SJCRH30 (cell line): Measurements from ENCODE around the gene NFATC1. TPM values are rescaled to one million over a fixed set of nuclear protein-coding genes. Genes with fewer than 3 reads are reported as not detected.

Experiments
- DNase-seq, 2 experiments: peaks; one replicate each; pipeline ENCODE4 v3.0.0-alpha.2; 2015 to 2020
- H3K27ac ChIP-seq: fragments of 250-450 bp; sonication (Bioruptor Pico); 2 replicates; pipeline ENCODE4 v1.5.1; 2020; ENCODE audit warnings: mild to moderate bottlenecking, moderate library complexity
- H3K27me3 ChIP-seq: fragments of 250-450 bp; sonication (Bioruptor Pico); 2 replicates; pipeline ENCODE4 v1.5.1; 2020; ENCODE audit warnings: mild to moderate bottlenecking, moderate library complexity
- H3K36me3 ChIP-seq: fragments of 250-450 bp; sonication (Bioruptor Pico); 2 replicates; pipeline ENCODE4 v1.5.1; 2020; ENCODE audit warnings: mild to moderate bottlenecking, moderate library complexity
- H3K4me1 ChIP-seq: fragments of 250-450 bp; sonication (Bioruptor Pico); 2 replicates; pipeline ENCODE4 v1.5.1; 2020; ENCODE audit warnings: mild to moderate bottlenecking, moderate library complexity
- H3K4me3 ChIP-seq: fragments of 250-450 bp; sonication (Bioruptor Pico); 2 replicates; pipeline ENCODE4 v1.5.1; 2020; ENCODE audit warnings: mild to moderate bottlenecking, moderate library complexity
- H3K9me3 ChIP-seq: fragments of 250-450 bp; sonication (Bioruptor Pico); replicated peaks from 2 replicates; pipeline ENCODE4 v1.5.1; 2020; ENCODE audit warnings: mild to moderate bottlenecking, moderate library complexity
- total RNA-seq: library from RNA; depleted of rRNA; stranded (reverse); fragments of >200 nt; shearing (Covaris generic); gene quantifications from 2 replicates; pipeline ENCODE4 v1.2.3, GENCODE V29; 2014

The NFATC1 gene
- total RNA-seq, 1 experiment from 2014 or later = 5.7 TPM

DNA sequence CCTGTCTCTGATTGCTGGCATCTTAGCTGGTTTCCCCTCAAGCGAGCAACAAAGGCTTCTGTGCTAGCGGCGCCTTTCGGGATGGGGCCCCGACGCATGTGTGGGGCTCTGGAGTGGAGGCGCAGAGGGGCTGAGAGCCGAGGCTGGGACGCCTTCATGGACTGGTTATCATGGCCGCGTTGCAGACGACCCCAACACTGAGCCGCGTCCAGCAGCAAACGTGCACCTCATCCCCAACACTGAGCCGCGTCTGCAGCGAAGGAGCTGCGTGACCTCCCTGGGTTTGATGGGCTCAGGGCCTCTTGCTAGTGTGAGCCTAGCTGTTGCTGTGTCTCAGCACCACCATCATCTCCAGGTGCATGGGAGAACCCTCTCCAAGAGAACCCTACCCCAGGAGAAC lies 160.2 kb downstream of the NFATC1 start:
- Histone ChIP-seq H3K4me1 (no peaks in the 10 kb centered on the region), H3K27ac (no peak overlapping the region), H3K36me3 (no peaks in the 10 kb centered on the region), H3K27me3 (no peaks in the 10 kb centered on the region), H3K9me3 (no peaks in the 10 kb centered on the region), H3K4me3 (no peak overlapping the region)
- DNase-seq = no peak

DNA sequence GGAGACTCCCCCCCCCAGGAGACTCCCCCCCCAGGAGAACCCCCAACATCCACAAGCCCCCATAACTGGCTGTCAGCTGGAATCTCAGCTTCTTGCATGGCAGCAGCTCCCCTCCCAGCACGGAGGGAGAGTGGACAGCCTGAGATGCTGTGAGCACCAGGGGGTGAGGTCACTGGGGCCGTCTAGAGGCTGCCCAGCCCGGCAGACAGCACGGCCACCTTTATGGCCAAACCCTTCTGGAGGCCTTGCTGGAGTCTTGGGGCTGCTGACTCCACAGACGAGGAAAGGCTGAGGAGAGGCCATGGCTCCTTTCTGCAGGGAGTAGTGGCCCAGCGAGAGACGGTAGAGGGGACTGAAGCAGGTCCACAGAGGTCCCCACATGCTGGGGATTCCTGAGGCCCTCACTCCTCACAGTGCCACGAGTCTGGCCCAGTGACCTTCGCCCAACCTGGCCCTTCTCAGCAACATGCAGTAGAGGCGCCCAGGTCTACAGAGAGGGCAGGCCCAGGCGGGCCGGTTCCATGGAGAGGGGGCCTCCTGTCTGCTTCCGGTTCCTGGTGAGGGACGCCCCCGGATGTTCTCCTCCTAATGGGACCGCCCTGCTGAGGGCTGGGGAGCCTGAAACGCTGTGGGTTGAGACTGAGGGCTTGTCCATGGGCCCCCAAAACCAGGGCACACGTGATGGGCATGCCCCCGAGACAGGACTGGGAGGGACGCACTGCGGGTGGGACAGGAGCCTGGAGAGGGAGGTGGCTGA lies 161.3 kb downstream of the NFATC1 start:
- Histone ChIP-seq H3K4me3 (no peak overlapping the region), H3K4me1 (no peaks in the 10 kb centered on the region), H3K36me3 (no peaks in the 10 kb centered on the region), H3K27me3 (no peaks in the 10 kb centered on the region), H3K9me3 (no peaks in the 10 kb centered on the region), H3K27ac (no peak overlapping the region)
- no peak for DNase-seq

DNA sequence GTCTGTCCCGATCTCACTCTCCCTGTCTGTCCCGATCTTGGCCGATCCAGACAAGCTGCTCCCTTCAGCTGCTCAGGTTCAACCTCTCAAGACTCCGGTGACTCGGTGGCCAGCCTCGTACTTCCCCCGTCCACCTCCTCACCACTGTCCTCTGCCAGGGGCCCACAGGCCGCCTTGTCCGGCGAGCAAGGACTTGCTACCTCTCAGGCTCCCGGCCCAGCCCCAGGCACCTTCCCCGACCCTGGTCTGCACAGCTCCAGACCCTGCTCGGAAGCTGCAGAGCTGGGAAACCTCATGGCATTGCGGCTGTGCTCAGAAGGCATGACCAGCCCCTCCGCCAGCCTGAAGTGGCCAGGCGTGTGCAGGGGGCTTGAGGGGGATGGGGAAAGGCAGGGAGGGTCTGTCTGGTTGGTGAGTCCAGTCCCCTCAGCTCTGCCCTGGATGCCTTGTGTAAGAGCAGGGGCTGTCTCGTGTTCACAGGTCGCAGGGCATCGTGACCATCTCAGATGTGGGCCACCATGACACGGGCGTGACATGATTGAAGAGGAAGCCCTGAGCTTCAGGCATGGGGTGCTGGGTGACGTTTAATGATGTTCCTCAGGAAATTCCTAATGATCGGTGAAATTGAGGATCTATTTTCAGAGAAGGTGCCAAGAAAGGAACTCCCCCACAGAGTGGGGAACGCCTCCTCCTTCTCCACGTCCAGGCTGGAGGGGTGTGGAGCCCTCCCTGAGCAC lies 162.6 kb downstream of the NFATC1 start:
- H3K27ac ChIP-seq = no peak overlapping the region
- no peak overlapping the region for H3K4me3 ChIP-seq
- H3K9me3 ChIP-seq = no peaks in the 10 kb centered on the region
- no peaks in the 10 kb centered on the region for H3K4me1 ChIP-seq
- H3K36me3 ChIP-seq = no peaks in the 10 kb centered on the region
- H3K27me3 ChIP-seq = no peaks in the 10 kb centered on the region
- DNase-seq = no peak

DNA sequence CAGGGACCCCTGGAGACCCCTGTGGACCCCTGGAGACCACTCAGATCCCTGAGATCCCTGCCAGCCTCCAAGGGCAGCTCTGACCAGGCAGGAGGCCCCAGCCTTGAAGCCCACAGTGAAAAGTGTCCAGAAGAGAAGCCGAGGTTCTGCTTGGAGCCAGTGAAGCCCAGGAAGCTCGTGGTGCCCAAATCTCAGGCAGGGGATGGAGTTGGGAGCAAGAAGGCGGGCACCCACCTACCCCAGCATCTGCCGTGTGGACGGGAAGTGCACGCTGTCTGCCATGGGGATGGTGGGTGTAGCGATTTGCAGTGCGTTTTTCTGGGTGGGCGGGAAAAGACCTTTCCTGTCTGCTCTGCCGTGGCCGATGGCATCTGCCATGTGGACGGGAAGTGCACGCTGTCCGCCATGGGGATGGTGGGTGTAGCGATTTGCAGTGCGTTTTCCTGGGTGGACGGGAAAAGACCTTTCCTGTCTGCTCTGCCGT lies 163.2 kb downstream of the NFATC1 start:
- DNase-seq = no peak

DNA sequence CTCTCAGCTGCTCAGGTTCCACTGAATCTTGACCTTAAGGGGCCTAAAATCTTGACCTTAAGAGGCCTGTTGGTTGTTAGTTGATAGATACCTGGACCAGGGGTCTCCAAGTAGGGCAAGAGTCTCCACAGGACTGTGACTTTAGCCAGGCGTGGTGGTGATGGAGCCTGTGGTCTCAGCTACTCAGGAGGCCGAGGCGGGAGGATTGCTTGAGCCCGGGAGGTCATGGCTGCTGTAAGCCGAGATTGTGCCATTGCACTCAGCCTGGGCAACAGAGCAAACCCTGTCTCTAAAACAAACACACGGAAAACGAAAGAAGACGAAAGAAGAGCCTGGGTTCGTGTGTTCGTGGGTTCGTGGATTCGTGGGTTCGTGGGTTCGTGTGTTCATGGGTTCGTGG lies 163.7 kb downstream of the NFATC1 start:
- H3K9me3 ChIP-seq = no peaks in the 10 kb centered on the region
- H3K27ac ChIP-seq = no peak overlapping the region
- H3K4me1 ChIP-seq = no peaks in the 10 kb centered on the region
- no peak overlapping the region for H3K4me3 ChIP-seq
- no peak for DNase-seq
- H3K27me3 ChIP-seq = no peaks in the 10 kb centered on the region
- no peaks in the 10 kb centered on the region for H3K36me3 ChIP-seq

More for the DNA sequence above, 163.2 kb downstream of the NFATC1 start:
- Histone ChIP-seq H3K9me3 (no peaks in the 10 kb centered on the region), H3K27ac (no peak overlapping the region), H3K4me3 (no peak overlapping the region), H3K27me3 (no peaks in the 10 kb centered on the region), H3K4me1 (no peaks in the 10 kb centered on the region), H3K36me3 (no peaks in the 10 kb centered on the region)

DNA sequence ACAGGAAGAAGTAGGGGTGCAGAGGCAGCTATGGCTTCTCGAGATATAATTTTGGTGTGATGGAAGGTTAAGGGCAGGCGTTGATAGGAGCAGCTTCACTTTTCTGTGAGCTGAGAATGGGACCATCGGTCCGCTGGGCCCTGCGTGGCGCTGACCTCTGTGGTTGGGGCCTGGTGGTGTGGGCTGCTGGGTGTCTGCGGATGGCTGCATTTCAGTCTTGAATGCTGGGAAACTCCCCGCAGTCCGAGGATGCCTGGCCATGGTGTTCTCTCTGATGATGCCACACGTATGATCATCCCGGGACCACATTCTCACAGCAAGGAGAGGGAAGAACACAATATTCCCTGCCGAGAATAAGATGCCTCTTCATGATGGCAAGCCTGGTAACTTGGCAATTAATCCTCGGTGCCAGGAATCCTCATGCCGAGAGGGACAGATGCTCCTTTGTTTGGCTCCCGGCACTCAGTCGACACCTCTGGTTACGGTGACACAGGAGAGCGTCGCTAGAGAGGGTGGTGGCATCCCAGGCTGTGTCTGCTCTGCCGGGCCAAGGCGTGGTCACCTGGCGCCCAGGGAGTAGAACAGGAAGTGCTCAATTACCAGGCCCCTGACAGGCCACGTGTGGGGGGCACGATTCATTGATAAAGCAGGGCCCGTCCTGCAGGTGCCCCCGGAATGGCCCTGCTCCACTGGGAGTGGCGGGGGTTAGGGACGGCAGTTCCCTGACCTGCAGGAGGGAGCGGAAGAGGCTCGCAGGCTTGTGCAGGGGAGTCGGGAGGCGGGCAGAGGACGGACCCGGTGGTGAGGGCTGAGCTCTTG lies 164.5 kb downstream of the NFATC1 start:
- Histone ChIP-seq H3K4me1 (no peaks in the 10 kb centered on the region), H3K4me3 (no peak overlapping the region), H3K36me3 (no peaks in the 10 kb centered on the region), H3K9me3 (no peaks in the 10 kb centered on the region), H3K27ac (no peak overlapping the region), H3K27me3 (no peaks in the 10 kb centered on the region)
- DNase-seq = no peak

DNA sequence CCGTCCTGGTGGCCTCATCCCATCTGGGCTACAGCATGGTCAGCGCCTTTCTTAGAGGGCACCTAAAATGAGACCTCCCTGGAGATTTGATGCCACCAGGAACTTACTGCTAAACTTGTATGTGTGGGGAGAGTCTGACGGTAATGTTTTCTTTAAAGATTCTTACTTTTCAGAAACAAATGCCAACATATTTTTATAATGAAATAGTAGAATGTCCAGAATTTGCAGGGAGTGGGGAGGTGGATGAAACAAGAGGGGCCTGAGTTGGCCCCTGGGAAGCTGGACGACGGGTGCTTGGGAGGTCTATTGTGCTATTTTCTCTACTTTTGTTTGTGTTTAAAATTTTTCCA lies 165.1 kb downstream of the NFATC1 start:
- DNase-seq = no peak
- no peak overlapping the region for H3K27ac ChIP-seq
- H3K4me3 ChIP-seq = no peak overlapping the region
- H3K36me3 ChIP-seq = no peaks in the 10 kb centered on the region
- H3K27me3 ChIP-seq = no peaks in the 10 kb centered on the region
- H3K9me3 ChIP-seq = no peaks in the 10 kb centered on the region
- H3K4me1 ChIP-seq = no peaks in the 10 kb centered on the region

DNA sequence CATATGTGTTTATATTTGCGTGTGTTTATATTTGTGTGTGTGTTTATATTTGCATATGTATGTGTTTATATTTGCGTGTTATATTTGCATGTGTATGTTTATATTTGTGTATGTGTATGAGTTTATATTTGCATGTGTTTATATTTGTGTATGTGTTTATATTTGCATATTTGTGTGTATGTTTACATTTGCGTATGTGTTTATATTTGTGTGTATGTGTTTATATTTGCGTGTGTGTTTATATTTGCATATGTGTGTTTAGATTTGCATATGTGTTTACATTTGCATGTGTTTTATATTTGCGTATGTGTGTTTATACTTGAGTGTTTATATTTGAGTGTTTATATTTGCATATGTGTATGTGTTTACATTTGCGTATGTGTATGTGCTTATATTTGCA lies 168.2 kb downstream of the NFATC1 start:
- no peak overlapping the region for H3K4me3 ChIP-seq
- H3K4me1 ChIP-seq = peaks cover 22% of the 10 kb centered on the region
- H3K27ac ChIP-seq = no peak overlapping the region
- no peaks in the 10 kb centered on the region for H3K36me3 ChIP-seq
- DNase-seq = no peak
- H3K9me3 ChIP-seq = no peaks in the 10 kb centered on the region
- no peaks in the 10 kb centered on the region for H3K27me3 ChIP-seq

DNA sequence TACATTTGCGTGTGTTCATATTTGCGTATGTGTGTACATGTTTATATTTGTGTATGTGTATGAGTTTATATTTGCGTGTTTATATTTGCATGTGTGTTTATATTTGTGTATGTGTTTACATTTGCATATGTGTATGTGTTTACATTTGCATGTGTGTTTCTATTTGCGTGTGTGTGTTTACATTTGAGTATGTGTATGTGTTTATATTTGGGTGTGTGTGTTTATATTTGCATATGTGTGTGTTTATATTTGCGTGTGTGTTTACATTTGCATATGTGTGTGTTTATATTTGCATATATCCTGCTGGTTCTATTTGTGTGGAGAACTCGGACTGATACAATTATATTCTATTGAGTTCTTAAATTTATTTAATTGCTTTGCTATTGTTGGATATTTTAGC lies 168.7 kb downstream of the NFATC1 start:
- Histone ChIP-seq H3K27me3 (no peaks in the 10 kb centered on the region), H3K27ac (no peak overlapping the region), H3K4me3 (no peak overlapping the region), H3K36me3 (no peaks in the 10 kb centered on the region), H3K4me1 (peaks cover 26% of the 10 kb centered on the region), H3K9me3 (no peaks in the 10 kb centered on the region)
- DNase-seq = no peak

DNA sequence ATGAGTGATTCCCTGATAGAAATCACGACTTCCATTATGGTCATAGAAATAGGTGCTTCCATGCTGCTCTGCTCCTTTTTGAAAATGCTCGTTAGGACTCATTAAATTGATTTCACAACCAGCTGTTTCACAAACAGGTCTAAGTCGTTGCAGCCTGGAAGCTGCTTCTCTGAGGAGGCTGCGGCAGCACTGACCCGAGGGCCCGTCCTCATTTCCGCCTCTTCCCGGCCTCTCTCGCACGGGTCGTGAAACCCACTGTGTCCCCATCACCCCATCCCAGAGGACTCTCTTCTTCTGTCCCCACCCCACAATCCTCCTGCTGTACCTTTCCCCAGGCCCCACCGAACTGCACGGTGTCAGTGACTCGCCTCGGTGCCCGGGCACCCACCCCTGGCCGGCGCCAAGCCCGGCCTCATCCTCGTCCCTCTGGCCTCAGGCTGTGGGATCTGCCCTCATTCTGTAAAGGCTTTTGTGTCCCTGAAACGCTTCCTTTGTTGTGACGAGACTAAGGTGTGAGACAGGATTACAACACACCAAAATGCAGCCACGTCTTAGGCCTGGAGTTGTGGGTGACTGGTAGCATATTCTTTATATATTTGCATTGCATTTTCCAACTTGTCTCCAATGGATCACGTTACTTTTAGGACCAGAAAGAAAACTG lies 171.2 kb downstream of the NFATC1 start:
- Histone ChIP-seq H3K4me1 (peaks cover 43% of the 10 kb centered on the region), H3K36me3 (no peaks in the 10 kb centered on the region), H3K27me3 (no peaks in the 10 kb centered on the region), H3K4me3 (peak overlapping the region; percentile 39), H3K27ac (peak overlapping the region; percentile 93), H3K9me3 (no peaks in the 10 kb centered on the region)
- no peak for DNase-seq

DNA sequence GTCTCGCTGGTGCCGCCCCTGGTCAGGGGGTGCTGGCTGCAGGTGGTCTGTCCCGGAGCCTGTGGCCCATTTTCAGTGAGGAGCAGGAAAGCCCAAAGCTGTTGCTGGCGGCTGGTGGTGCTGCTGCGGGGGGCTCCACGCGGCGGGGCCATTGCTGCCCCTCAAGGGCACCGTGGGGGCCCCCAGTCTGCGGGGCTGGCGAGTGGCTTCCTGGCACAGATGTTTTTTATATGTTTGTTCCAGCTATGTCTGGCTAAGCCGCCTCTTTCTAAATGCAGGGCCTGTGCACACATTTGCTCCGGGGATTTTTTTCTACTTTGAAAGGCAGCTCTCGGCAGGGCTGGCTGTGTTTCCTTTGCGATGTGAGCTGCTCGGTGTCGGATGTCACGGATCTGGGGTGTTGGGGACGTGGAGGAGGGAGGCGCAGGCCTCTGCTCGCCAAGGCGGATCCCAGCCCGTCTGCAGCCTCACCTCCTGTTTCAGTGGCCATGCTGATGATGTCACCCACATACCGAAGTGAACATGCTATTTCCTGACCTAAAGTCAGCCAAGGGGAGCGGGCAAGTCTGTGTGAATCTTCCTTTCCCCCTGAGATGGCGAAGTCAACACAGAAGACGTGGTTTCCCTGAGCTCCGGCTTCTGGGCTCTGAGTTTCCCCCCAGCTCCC lies 171.9 kb downstream of the NFATC1 start:
- peaks cover 43% of the 10 kb centered on the region for H3K4me1 ChIP-seq
- H3K9me3 ChIP-seq = no peaks in the 10 kb centered on the region
- H3K27ac ChIP-seq = peak overlapping the region; percentile 93
- no peaks in the 10 kb centered on the region for H3K27me3 ChIP-seq
- no peaks in the 10 kb centered on the region for H3K36me3 ChIP-seq
- H3K4me3 ChIP-seq = peak overlapping the region; percentile 39
- peak; percentile 89 for DNase-seq

DNA sequence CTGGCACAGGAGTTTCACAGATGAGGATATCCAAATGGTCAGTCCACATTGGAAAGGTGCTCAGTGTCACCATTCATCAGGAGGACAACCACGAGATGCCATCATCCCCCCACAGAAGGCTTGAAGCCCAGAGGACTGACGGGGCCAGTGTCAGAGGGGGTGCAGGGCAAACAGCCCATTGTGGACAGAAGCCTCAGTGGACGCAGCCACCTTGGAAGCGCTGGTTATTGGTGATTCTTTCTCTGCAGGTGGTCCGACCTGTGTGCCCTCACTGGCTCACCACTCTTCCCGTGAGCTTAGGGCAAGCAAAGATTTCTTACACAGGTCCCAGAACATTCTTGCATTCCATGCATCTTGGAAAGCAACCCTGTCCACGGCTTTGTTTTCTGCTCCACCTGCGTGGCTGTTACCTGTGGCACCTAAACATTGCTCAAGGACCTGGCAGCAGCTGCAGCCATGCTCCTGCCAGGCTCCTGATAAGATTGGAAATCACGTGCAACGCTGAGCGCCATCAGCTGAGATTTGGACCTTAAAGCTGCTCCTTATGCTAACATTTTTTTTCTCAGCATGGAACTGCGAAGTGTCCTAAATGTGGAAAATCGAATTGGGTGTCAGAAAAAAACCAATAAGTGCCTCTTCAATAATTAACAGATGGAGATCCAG lies 172.9 kb downstream of the NFATC1 start:
- no peak overlapping the region for H3K4me3 ChIP-seq
- H3K9me3 ChIP-seq = peaks cover 6% of the 10 kb centered on the region; the same call in 1 of the 2 replicates
- DNase-seq = no peak
- H3K27ac ChIP-seq = peak overlapping the region; percentile 93
- H3K36me3 ChIP-seq = no peaks in the 10 kb centered on the region
- H3K4me1 ChIP-seq = peaks cover 43% of the 10 kb centered on the region
- H3K27me3 ChIP-seq = no peaks in the 10 kb centered on the region

DNA sequence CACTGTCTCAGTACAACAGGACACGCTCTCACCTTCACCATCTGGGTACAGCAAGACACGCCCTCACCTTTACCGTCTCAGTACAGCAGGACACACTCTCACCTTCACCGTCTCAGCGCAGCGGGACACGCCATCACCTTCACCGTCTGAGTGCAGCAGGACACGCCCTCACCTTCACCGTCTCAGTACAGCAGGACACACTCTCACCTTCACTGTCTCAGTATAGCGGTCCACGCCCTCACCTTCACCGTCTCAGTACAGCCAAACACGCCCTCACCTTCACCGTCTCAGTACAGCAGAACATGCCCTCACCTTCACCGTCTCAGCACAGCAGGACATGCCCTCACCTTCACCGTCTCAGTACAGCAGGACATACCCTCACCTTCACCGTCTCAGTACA lies 174.0 kb downstream of the NFATC1 start:
- Histone ChIP-seq H3K9me3 (peaks cover 6% of the 10 kb centered on the region; the same call in 1 of the 2 replicates), H3K4me3 (no peak overlapping the region), H3K27ac (peak overlapping the region; percentile 87), H3K36me3 (no peaks in the 10 kb centered on the region), H3K27me3 (no peaks in the 10 kb centered on the region), H3K4me1 (peaks cover 45% of the 10 kb centered on the region)
- DNase-seq = no peak
